Thymus (tissue), 11 donors: ENCODE measurements around the gene CUL1. TPM values are rescaled to one million over a fixed set of nuclear protein-coding genes. Genes with fewer than 3 reads are reported as not detected.

ENCODE experiments used
- DNase-seq, 9 donors: peaks; one replicate each; pipeline ENCODE4 v3.0.0-alpha.2; 2013; ENCODE audit warnings: low spot score in 9 of 9, low read depth in 6 of 9, missing footprints in 1 of 9
- H3K27ac ChIP-seq, 2 donors: one replicate each; pipeline ENCODE4 v1.5.1; 2013; ENCODE audit warnings: control low read depth in 1 of 2, low read depth in 1 of 2, low read length in 1 of 2, mild to moderate bottlenecking in 1 of 2, moderate library complexity in 1 of 2
- H3K27me3 ChIP-seq, 2 donors: one replicate each; pipeline ENCODE4 v1.5.1; 2013; ENCODE audit warnings: low read length in 1 of 2; ENCODE audit not compliant: control insufficient read depth in 2 of 2, insufficient read depth in 1 of 2
- H3K36me3 ChIP-seq, 2 donors: one replicate each; pipeline ENCODE4 v1.5.1; 2013; ENCODE audit warnings: low read length in 1 of 2, mild to moderate bottlenecking in 1 of 2, moderate library complexity in 1 of 2; ENCODE audit not compliant: control insufficient read depth in 2 of 2, insufficient read depth in 2 of 2
- H3K4me1 ChIP-seq, 2 donors: one replicate each; pipeline ENCODE4 v1.5.1; 2013; ENCODE audit warnings: low read length in 2 of 2; ENCODE audit not compliant: control insufficient read depth in 2 of 2, insufficient read depth in 2 of 2
- H3K4me3 ChIP-seq, 2 donors: one replicate each; pipeline ENCODE4 v1.5.1; 2013; ENCODE audit warnings: low read length in 2 of 2, control low read depth in 1 of 2, mild to moderate bottlenecking in 1 of 2
- H3K9me3 ChIP-seq, 2 donors: one replicate each; pipeline ENCODE4 v1.5.1; 2013; ENCODE audit warnings: low read length in 1 of 2, mild to moderate bottlenecking in 1 of 2; ENCODE audit not compliant: control insufficient read depth in 2 of 2, insufficient read depth in 1 of 2
- WGBS: extraction: QIAGEN DNeasy Blood & Tissue Kit; methylation state at CpG from one replicate; pipeline ENCODE4 v1.1.7; 2013; 5-methylcytosine and 5-hydroxymethylcytosine counted together
- polyA plus RNA-seq: library from polyadenylated mRNA; stranded (reverse); fragments of 200-250 nt; gene quantifications from one replicate; pipeline ENCODE4 v1.2.3, GENCODE V29; 2013
- total RNA-seq: library from RNA; stranded (reverse); fragments of 120-200 nt; gene quantifications from one replicate; pipeline ENCODE4 v1.2.4, GENCODE V29; 2013
- donor health status: healthy.

CUL1 gene
- total and polyA plus RNA-seq, 2 donors, result 35.5 to 38.7 TPM

DNA sequence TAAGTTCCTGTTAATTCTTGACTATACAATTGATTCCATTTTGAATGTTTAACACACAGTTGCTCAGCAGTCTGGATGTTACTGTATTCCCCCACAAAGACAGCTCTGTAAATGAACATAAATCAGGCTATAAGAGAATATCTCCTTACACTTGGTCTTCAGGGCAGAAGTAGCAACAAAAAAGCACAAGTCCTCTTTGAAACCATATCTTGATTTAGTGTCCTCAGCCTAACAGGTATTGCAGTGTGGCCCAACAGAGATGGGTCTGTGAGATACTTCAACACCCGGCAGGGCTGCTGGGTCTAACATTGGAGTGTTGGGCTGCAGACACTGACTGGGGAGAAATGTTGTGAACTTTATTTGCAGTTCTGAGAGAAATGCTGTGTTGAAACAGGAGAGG is 75.8 kb downstream of the CUL1 start:
- peaks cover 14 to 37% of the 10 kb centered on the region in 2 donors for H3K36me3 ChIP-seq
- no peak overlapping the region for H3K4me3 ChIP-seq
- no peaks in the 10 kb centered on the region for H3K9me3 ChIP-seq
- no peaks in the 10 kb centered on the region for H3K27me3 ChIP-seq
- WGBS, result 98% methylated on average over 1 of the region's 1 CpG
- peaks cover 6 to 9% of the 10 kb centered on the region in 2 donors for H3K4me1 ChIP-seq
- no peak for DNase-seq
- no peak overlapping the region for H3K27ac ChIP-seq

DNA sequence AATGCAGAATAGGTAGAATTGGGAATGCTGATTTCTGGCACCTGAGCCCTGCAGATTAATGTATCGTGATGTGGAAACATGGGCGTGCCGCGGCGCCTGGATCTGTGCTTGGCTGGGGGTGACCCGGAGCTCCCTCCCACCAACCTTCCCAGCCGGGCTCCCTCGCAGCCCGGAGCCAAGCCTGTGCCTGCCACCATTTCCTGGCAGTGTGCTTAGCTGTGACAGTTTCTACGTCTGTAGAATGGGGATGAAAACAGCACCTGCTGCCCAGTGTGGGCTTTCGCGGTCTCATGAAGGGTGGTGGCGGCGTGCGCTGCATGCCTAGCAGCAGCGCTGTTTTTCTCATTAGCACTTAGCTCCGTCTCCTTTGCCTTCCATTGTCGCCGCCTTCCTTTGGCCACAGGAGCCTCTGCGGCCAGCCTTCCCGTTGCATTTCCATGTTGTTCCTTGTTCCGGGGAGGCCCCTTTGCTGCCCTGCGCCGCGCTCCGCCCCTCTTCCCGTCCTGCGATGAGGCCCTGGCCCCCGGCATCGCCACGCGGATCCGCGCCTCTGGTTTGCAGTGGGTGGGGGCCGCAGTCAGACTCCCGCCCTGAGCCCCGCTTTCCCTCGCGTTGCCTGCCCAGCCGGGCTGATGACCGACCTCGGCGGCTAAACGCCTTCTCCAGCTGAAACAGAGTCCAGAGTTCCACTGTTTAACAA is 84.2 kb downstream of the CUL1 start:
- no peaks in the 10 kb centered on the region for H3K4me1 ChIP-seq
- H3K27ac ChIP-seq, result no peak overlapping the region
- no peaks in the 10 kb centered on the region for H3K27me3 ChIP-seq
- no peak overlapping the region for H3K4me3 ChIP-seq
- H3K9me3 ChIP-seq, result no peaks in the 10 kb centered on the region
- DNase-seq, result no peak
- peaks cover 38 to 48% of the 10 kb centered on the region in 2 donors for H3K36me3 ChIP-seq
- WGBS, result 92% methylated on average over 44 of the region's 44 CpGs

DNA sequence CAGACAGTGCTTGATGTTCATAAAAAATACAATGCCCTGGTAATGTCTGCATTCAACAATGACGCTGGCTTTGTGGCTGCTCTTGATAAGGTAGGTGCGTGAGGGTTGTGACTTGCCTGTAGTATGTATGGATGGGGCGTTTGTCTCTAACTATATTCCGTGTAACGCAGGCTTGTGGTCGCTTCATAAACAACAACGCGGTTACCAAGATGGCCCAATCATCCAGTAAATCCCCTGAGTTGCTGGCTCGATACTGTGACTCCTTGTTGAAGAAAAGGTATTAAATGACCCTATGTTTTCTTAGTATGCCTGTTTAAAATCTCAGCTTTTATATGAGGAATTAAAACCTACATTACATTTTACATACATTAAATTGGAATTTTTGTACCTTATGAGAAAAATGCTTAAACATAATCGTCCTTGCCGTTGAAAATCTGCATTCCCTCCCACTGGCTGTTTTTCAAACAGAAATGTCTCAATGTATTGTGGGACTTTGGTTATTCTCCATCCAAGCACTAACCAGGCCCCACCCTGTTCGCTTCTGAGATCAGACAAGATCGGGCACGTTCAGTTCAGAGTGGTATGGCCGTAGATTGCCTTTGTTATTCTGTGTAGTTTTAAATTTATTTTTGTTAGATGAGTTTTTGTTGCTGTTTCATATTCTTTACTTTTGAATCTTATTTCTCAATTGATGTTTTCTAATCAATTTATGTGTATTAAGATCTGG is 85.3 kb downstream of the CUL1 start:
- Histone ChIP-seq H3K4me1 (no peaks in the 10 kb centered on the region), H3K4me3 (no peak overlapping the region), H3K27ac (no peak overlapping the region), H3K36me3 (peaks cover 47 to 51% of the 10 kb centered on the region in 2 donors), H3K9me3 (no peaks in the 10 kb centered on the region), H3K27me3 (no peaks in the 10 kb centered on the region)
- WGBS, result 94% methylated on average over 15 of the region's 15 CpGs
- DNase-seq, result no peak

DNA sequence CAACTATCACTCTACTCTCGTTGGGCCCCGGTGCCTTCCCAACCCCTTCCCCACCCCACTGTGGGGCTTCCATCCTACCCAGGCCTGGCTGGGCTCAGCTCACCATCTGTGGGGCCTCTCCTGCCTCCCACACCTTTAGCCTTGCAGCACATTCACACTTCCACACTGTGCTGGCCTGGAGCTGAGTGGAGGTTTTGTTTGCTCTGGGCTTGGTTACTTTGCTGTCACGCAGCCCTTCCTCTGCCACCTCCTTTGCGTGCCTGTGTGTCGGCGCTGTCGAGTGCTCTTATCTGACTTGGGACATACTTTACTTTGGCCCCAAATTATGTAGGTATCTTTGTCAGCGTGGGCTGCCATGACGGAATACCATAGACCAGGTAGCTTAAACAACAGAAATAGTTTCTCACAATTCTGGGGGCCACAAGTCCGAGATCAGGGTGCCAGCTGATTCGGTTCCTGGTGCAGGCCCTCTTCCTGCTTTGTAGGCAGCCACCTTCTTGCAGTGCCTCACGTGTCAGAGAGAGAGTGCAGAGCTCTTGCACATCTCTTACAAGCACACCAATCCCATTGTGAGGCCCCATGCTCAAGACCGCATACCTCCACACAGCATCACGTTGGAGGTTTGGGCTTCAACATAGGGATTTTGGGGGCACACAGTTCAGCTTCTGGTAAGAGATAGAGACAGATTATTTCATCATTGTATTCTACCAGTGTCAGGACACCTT is 89.0 kb downstream of the CUL1 start:
- H3K9me3 ChIP-seq, result no peaks in the 10 kb centered on the region
- WGBS, result 97% methylated on average over 14 of the region's 14 CpGs
- no peak for DNase-seq
- no peaks in the 10 kb centered on the region for H3K27me3 ChIP-seq
- no peaks in the 10 kb centered on the region for H3K4me1 ChIP-seq
- H3K27ac ChIP-seq, result no peak overlapping the region
- H3K36me3 ChIP-seq, result peaks cover 55 to 65% of the 10 kb centered on the region in 2 donors
- no peak overlapping the region for H3K4me3 ChIP-seq

DNA sequence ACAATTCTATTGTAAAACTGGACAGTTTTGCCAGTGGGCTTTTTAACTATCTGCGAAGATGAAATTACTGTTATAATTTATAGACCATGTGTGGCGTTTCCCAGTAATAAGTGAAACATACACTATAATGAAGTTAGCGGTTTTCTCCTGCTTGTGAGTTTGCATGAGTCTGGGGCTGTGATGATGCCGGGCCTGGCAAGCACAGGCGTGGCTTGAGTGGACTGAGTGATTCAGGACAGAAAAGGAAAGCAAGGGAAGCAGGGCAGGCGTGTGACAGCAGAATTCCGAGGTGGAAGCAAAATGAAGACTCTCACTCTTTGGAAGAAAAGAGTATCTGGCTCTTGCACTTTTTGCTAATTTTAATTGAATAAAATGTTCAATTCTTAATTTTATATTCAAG is 90.5 kb downstream of the CUL1 start:
- no peak overlapping the region for H3K27ac ChIP-seq
- WGBS, result 98% methylated on average over 7 of the region's 7 CpGs

DNA sequence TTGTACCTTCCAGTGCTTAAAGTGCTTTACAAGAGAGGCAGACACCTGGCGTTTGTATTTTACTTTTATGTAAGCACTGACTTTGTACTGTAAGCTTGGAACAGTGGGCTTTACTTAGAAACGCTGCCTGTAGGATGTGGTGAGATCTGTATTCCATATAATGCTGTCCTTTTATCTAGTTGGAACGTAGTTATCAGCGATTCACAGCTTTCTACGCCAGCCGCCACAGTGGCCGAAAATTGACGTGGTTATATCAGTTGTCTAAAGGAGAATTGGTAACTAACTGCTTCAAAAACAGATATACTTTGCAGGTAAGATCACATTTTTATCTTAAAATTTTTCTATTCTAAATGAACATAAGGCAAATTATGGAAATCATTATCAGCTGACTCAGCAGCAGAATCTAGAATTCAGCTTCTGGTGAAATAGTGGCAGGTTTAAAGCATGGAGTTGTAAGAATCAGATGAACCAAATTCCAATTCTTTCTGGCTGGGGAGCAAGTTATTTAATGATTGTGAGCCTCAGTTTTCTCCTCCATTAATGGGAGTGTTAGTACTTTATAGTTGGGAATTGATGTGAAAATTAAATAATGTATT is 91.5 kb downstream of the CUL1 start:
- H3K27ac ChIP-seq, result no peak overlapping the region
- WGBS, result 93% methylated on average over 8 of the region's 8 CpGs
- no peaks in the 10 kb centered on the region for H3K9me3 ChIP-seq
- no peaks in the 10 kb centered on the region for H3K4me1 ChIP-seq
- no peaks in the 10 kb centered on the region for H3K27me3 ChIP-seq
- H3K4me3 ChIP-seq, result no peak overlapping the region
- no peak for DNase-seq
- peaks cover 49 to 77% of the 10 kb centered on the region in 2 donors for H3K36me3 ChIP-seq

More for the DNA sequence above, 90.5 kb downstream of the CUL1 start:
- Histone ChIP-seq H3K9me3 (no peaks in the 10 kb centered on the region), H3K4me3 (no peak overlapping the region), H3K36me3 (peaks cover 50 to 76% of the 10 kb centered on the region in 2 donors), H3K4me1 (no peaks in the 10 kb centered on the region), H3K27me3 (no peaks in the 10 kb centered on the region)
- no peak for DNase-seq

DNA sequence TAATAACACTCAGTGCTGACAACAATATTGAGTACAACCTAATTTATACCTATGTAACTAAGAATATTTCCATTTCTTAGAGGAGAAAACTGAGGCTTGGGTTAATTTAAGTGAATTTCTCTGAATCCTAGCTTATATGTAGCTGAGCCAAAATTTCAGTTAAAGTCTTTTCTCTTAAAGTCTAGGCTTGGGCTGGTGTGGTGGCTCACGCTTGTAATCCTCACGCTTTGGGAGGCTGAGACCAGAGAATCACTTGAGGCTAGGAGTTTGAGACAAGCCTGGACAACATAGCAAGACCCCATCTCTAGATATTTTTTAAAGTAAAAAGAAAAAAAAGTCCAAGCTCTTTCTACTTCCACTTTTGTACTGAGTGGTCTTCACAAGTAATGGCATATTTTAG is 92.1 kb downstream of the CUL1 start:
- DNase-seq, result no peak
- Histone ChIP-seq H3K9me3 (no peaks in the 10 kb centered on the region), H3K27ac (no peak overlapping the region), H3K4me3 (no peak overlapping the region), H3K27me3 (no peaks in the 10 kb centered on the region), H3K4me1 (no peaks in the 10 kb centered on the region), H3K36me3 (peaks cover 44 to 73% of the 10 kb centered on the region in 2 donors)
- WGBS, result 98% methylated on average over 2 of the region's 2 CpGs

DNA sequence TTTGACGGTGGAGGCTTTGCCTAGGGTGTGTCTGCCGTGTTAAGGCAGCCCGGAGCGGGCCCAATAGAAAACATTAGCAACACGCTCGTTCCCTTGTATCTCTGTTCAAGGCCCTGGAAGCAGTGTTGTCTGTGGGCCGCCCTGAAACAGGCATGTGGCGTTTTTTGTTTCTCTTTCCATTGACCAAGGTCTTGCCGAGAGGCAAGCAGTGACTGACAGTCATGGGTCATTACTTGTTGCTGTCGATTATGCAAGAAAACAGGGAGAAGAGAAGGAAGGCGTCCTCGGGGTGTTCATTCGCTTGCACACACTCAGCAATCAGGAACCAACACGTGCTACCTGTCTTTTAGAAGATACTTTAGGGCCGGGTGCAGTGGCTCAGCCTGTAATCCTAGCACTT is 92.8 kb downstream of the CUL1 start:
- H3K27me3 ChIP-seq, result no peaks in the 10 kb centered on the region
- 97% methylated on average over 15 of the region's 15 CpGs for WGBS
- H3K4me3 ChIP-seq, result no peak overlapping the region
- H3K9me3 ChIP-seq, result no peaks in the 10 kb centered on the region
- DNase-seq, result no peak
- no peak overlapping the region for H3K27ac ChIP-seq
- no peaks in the 10 kb centered on the region for H3K4me1 ChIP-seq
- H3K36me3 ChIP-seq, result peaks cover 44 to 73% of the 10 kb centered on the region in 2 donors

DNA sequence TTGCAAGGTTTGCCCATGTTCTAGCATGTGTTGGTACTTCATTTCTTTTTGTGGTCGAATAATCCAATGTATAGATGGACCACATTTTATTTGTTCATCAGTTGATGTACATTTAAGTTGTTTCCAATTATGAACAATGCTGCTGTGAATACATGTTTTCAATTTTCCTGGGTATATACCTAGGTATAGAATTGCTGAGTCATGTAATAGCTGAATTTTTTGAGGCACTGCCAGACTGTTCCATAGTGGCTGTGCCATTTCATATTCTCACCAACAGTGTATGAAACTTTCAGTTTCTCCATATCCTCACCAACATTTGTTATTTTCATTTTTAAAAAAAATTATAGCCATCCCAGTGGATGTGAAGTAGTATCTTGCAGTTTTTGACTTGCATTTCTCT is 94.9 kb downstream of the CUL1 start:
- no peaks in the 10 kb centered on the region for H3K4me1 ChIP-seq
- no peaks in the 10 kb centered on the region for H3K9me3 ChIP-seq
- WGBS, result 100% methylated on average over 1 of the region's 1 CpG
- no peaks in the 10 kb centered on the region for H3K27me3 ChIP-seq
- no peak for DNase-seq
- peaks cover 37 to 77% of the 10 kb centered on the region in 2 donors for H3K36me3 ChIP-seq
- H3K4me3 ChIP-seq, result no peak overlapping the region
- no peak overlapping the region for H3K27ac ChIP-seq
